ENCODE data around the gene ELP4. TPM values are rescaled to one million over a fixed set of nuclear protein-coding genes. Genes with fewer than 3 reads are reported as not detected.

ELP4 gene, protein sequence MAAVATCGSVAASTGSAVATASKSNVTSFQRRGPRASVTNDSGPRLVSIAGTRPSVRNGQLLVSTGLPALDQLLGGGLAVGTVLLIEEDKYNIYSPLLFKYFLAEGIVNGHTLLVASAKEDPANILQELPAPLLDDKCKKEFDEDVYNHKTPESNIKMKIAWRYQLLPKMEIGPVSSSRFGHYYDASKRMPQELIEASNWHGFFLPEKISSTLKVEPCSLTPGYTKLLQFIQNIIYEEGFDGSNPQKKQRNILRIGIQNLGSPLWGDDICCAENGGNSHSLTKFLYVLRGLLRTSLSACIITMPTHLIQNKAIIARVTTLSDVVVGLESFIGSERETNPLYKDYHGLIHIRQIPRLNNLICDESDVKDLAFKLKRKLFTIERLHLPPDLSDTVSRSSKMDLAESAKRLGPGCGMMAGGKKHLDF
- 10 to 100 TPM; 14.4 to 23.3 (median 16.8) TPM for total RNA-seq

DNA sequence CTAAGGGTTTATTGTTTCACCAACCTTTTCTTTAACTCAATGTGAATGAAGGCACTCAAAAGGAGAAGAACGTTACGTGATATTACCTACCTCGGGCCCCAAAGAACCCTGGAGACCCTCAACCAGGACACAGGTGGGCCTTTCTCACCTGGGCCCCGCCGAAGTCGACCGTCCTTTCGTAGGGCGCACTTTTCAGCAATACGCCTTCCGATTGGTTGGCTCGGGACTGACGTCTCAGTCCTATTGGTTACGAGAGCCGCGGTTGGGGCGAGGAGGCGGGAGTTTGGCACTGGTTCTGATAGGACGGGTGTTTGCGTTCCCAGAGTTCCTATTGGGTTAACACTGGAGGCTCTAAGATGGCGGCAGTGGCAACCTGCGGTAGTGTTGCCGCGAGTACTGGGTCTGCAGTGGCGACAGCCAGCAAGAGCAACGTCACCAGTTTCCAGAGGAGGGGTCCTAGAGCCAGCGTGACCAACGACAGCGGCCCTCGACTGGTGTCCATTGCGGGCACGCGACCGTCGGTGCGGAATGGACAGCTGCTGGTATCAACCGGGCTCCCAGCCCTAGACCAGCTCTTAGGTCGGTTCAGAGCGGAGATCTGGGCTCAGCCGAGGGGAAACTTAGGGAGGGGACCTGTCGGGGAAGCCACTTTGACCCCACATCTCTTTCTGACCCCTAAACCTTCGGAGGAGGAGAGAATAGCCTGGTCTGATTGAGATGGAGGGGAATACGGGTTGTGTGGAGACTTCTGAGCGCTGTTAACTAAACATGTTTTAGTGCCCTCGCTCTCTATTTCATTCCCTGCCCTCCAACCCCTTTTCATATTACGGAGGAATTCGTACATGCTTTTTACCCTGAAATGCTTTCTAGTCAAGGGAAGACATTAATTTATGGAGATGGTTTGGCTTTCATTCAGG is at the start of gene ELP4, which contains the start of gene IMMP1L:
Gene ELP4 (plus strand): TSS at position 339 of the 917 bp plus-strand sequence. CDS start 18 bp downstream, at position 357.
Gene IMMP1L (minus strand): TSS at position 194 of the 917 bp plus-strand sequence. CDS start 46,346 bp downstream, outside the sequence.
- TF ChIP-seq, protein P1, sequence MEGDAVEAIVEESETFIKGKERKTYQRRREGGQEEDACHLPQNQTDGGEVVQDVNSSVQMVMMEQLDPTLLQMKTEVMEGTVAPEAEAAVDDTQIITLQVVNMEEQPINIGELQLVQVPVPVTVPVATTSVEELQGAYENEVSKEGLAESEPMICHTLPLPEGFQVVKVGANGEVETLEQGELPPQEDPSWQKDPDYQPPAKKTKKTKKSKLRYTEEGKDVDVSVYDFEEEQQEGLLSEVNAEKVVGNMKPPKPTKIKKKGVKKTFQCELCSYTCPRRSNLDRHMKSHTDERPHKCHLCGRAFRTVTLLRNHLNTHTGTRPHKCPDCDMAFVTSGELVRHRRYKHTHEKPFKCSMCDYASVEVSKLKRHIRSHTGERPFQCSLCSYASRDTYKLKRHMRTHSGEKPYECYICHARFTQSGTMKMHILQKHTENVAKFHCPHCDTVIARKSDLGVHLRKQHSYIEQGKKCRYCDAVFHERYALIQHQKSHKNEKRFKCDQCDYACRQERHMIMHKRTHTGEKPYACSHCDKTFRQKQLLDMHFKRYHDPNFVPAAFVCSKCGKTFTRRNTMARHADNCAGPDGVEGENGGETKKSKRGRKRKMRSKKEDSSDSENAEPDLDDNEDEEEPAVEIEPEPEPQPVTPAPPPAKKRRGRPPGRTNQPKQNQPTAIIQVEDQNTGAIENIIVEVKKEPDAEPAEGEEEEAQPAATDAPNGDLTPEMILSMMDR (IDR thresholded peaks at IDR 0.05; ENCODE audit: low read depth), result no peak

DNA sequence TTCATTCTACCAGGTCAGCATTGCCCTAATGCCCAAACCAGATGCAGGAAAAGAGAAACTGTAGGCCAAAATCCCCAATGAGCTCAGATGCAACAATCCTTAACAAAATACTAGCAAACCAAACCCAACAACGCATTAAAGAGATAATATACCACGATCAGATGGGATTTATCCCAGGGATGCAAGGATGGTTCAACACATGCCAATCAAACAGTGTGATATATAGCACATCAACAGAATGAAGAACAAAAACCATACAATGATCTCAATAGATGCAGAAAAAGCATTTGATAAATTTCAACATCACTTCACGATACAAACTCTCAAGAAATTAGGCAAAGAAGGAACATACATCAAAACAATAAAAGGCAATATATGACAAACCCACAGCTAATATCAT is 45.1 kb upstream of the ELP4 start:
- TF ChIP-seq, protein P1 (IDR thresholded peaks at IDR 0.05; ENCODE audit: low read depth), result no peak

DNA sequence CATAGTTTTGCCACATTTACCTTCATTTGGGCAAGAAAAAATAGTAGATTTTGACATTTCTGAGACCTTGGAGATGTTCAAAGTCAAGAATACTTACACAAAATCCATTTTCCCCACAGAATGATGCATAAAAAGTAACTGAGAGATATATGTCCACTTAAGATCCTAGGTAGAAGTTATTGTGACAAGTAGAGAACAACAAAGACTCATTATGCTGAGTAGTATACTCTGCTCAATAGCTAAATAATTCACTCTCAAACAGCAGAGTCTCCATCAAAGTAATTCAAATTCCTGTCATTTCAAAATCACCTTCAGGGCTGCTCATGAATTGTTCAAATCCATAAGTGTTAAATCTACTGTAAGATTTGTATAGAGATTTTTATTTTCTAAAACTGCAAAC is 35.5 kb upstream of the ELP4 start:
- TF ChIP-seq, protein P1 (IDR thresholded peaks at IDR 0.05; ENCODE audit: low read depth), result no peak

DNA sequence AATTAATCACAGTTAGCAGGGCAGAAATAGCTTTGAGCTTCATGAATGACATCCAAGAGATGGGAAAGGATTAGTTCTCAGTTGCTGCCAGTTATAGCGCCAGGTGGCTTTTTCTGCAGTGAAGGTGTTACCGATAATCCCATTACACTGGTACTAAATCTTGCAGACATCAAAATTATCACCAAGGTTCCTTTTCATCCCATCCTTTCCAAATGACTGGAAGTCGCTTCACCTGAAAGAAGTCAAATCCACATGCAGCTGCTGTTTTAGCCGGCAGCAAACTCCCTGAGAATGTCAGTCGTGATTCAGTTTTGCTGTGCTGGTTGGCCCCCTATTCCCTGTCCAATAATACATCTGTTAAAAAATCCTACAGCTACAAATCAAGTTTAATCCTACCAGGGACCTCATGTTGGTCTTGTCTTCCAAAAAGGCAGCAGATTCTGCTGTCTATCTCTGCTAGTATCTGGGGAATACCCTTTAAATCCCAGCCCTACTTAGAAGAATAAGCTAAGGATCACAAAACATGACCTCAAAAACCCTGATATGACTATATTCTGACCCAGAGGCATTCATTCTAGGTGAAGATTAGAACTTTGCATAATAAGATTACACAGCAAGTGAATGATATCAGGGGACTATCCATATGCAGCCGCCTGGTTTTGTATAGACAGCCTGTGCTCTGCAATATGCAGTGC is 31.9 kb upstream of the ELP4 start:
- TF ChIP-seq, protein P1 (IDR thresholded peaks at IDR 0.05; ENCODE audit: low read depth), result no peak

DNA sequence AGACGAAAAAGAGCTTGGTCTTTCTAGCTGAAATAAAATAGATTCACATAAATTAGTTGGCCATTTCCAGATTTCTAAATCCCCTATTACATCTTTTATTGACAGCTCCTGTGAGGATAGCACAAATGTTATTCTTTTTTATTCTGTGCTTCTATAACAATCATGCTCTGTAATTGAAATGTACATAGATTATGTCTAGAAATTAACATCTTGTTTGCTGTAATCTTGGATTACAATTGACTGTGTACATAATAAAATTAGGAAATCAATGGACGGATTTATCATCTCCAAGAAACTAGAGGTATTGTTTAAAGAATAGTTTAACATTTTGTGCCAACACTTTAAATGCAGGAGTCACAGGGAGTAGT is 31.4 kb upstream of the ELP4 start:
- TF ChIP-seq, protein P1 (IDR thresholded peaks at IDR 0.05; ENCODE audit: low read depth), result no peak

DNA sequence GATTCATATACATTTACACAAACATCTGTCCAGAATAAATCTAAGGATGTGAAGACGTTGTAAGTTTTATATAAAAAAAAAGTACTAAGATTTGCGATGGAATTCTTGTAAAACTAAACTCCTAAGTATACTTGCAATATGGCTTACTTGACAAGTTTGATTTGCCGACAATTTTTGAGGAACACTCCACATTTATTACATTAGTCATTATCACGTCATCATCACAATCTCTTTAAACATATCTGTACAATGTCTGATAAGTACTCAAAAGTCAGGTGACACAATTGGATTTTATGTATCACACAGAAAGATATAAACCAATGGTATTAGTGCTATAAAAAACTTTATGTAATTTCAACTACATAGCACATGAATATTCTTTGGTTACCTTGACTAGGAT is 30.5 kb upstream of the ELP4 start:
- TF ChIP-seq, protein P1 (IDR thresholded peaks at IDR 0.05; ENCODE audit: low read depth), result no peak

Data from subcutaneous adipose tissue (tissue), 4 donors.